PC-3 (cell line): ENCODE results near the gene DBR1. TPM values are rescaled to one million over a fixed set of nuclear protein-coding genes. Genes with fewer than 3 reads are reported as not detected.

Experiments used
- ATAC-seq: fragments of 200-7000 bp; cut with Tn5 transposase; 2 replicates; pipeline ENCODE4 v1.9.1; 2020; ENCODE audit warnings: mild to moderate bottlenecking, moderate library complexity
- BruUV-seq: library from RNA; stranded (reverse); fragments of 400-500 nt; replicated peaks from 2 replicates; lab custom pipeline; 2021; lab: Mats Ljungman, UMichigan
- CTCF ChIA-PET: fragments of 300-600 bp; sonication (Branson Sonifier 250); formaldehyde crosslinking; loops from one replicate; lab custom pipeline; 2022; ENCODE audit warnings: antibody characterized with exemption; lab: Charles Lee
- POLR2A ChIA-PET: fragments of 300-600 bp; sonication (Branson Sonifier 250); formaldehyde crosslinking; loops from one replicate; lab custom pipeline; 2022; ENCODE audit warnings: antibody characterized with exemption; ENCODE audit not compliant: unreplicated experiment; lab: Charles Lee
- DNase-seq: peaks from one replicate; pipeline ENCODE4 v3.0.0-alpha.2; 2015
- H2AFZ ChIP-seq: fragments of 300-600 bp; sonication (generic); 2 replicates; pipeline ENCODE4 v1.6.0; 2016; ENCODE audit warnings: antibody characterized with exemption, low read length
- H3F3A ChIP-seq: fragments of 300-600 bp; sonication (generic); one replicate; pipeline ENCODE4 v1.6.0; 2017; ENCODE audit warnings: antibody characterized with exemption, low read length, control low read depth, mild to moderate bottlenecking; ENCODE audit not compliant: unreplicated experiment
- H3K27ac ChIP-seq: fragments of 300-600 bp; sonication (generic); 2 replicates; pipeline ENCODE4 v1.5.1; 2016; ENCODE audit warnings: mild to moderate bottlenecking, low read length
- H3K27me3 ChIP-seq: fragments of 300-600 bp; sonication (generic); 2 replicates; pipeline ENCODE4 v1.6.1; 2016; ENCODE audit warnings: low read length, mixed read lengths
- H3K36me3 ChIP-seq: fragments of 300-600 bp; sonication (generic); 2 replicates; pipeline ENCODE4 v1.6.1; 2016; ENCODE audit warnings: low read depth, mixed run types, low read length, mixed read lengths
- H3K4me1 ChIP-seq: fragments of 300-600 bp; sonication (generic); 2 replicates; pipeline ENCODE4 v1.5.1; 2016; ENCODE audit warnings: low read length; ENCODE audit not compliant: insufficient read depth
- H3K4me2 ChIP-seq: fragments of 300-600 bp; sonication (generic); 2 replicates; pipeline ENCODE4 v1.6.0; 2016; ENCODE audit warnings: low read length
- H3K4me3 ChIP-seq: fragments of 300-600 bp; sonication (generic); 2 replicates; pipeline ENCODE4 v1.5.1; 2016; ENCODE audit warnings: mild to moderate bottlenecking, low read length, mixed read lengths
- H3K79me2 ChIP-seq: fragments of 300-600 bp; sonication (generic); 2 replicates; pipeline ENCODE4 v1.6.1; 2017; ENCODE audit warnings: low read length, mixed read lengths
- H3K9ac ChIP-seq: fragments of 300-600 bp; sonication (generic); 2 replicates; pipeline ENCODE4 v1.6.0; 2016; ENCODE audit warnings: mild to moderate bottlenecking, low read length
- H3K9me2 ChIP-seq: fragments of 300-600 bp; sonication (generic); replicated peaks from 2 replicates; pipeline ENCODE4 v1.6.1; 2016; ENCODE audit warnings: mixed run types, low read length, mixed read lengths
- H3K9me3 ChIP-seq: fragments of 300-600 bp; sonication (generic); 2 replicates; pipeline ENCODE4 v1.6.1; 2016; ENCODE audit warnings: low read length, mixed read lengths
- H4K20me1 ChIP-seq: fragments of 300-600 bp; sonication (generic); 2 replicates; pipeline ENCODE4 v1.6.1; 2016; ENCODE audit warnings: low read length, mixed read lengths
- EZH2 ChIP-seq: fragments of 300-600 bp; sonication (generic); IDR thresholded peaks from one replicate; pipeline ENCODE4 v1.6.1; 2017; ENCODE audit warnings: antibody characterized with exemption, mild to moderate bottlenecking, low read length; ENCODE audit not compliant: unreplicated experiment
- EZH2phosphoT487 ChIP-seq: fragments of 300-600 bp; sonication (generic); IDR thresholded peaks from 2 replicates; pipeline ENCODE4 v1.6.1; 2018; ENCODE audit warnings: mild to moderate bottlenecking, antibody characterized with exemption, low read length, borderline replicate concordance
- intact Hi-C: fragments of 100-400 bp; cut with micrococcal nuclease; formaldehyde crosslinking; loops from 2 replicates; pipeline ENCODE4 v1.9.0; 2023
- total RNA-seq: library from RNA; depleted of rRNA; stranded (reverse); fragments of >200 nt; gene quantifications from 2 replicates; pipeline ENCODE4 v1.2.3, GENCODE V29; 2014
- TF ChIP-seq, protein P1 (sequence below): fragments of 300-600 bp; sonication (generic); conservative IDR thresholded peaks from 2 replicates; pipeline ENCODE4 v1.5.1; 2017; ENCODE audit warnings: antibody characterized with exemption, low read depth, mild to moderate bottlenecking, low read length

Gene DBR1
- total RNA-seq, 1 experiment from 2014 or later, result 14.0 TPM

DNA sequence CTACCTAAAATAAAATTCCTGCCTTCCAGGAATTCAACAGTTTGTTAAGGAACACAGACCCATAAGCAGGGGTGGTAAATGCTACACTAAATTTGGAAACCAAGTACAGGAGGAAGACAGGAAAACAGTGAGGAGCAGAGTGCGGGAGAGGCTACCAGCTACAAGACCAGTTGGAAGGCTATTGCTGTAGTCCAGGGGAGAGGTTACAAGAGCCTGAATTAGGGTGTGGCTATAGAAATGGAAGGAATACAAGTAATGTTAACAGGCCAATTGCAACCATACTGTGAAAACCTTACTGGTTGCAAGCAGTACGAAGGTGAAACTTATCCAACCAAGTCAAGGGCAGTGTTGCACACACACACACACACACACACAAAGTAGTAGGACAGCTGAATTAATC, 11.5 kb upstream of the DBR1 start:
- no TSS peak for BruUV-seq
- H3K27me3 ChIP-seq, result no peaks in the 10 kb centered on the region
- peaks cover 14% of the 10 kb centered on the region; the same call in 1 of the 2 replicates for H4K20me1 ChIP-seq
- H3K4me3 ChIP-seq, result peak overlapping the region; percentile 81
- H3K9me2 ChIP-seq, result no peaks in the 10 kb centered on the region
- ATAC-seq (peak; percentile 25), DNase-seq (peak; percentile 48)
- no peaks in the 10 kb centered on the region for H3F3A ChIP-seq
- H3K36me3 ChIP-seq, result no peaks in the 10 kb centered on the region
- peaks cover 39% of the 10 kb centered on the region for H3K79me2 ChIP-seq
- H3K27ac ChIP-seq, result no peak overlapping the region
- ChIA-PET CTCF (no interaction called here), POLR2A (no interaction called here)
- peak overlapping the region; percentile 99 for H2AFZ ChIP-seq
- H3K4me2 ChIP-seq, result peak overlapping the region; percentile 93
- TF ChIP-seq EZH2phosphoT487 (no peak), EZH2 (no peak)
- TF ChIP-seq, protein P1, sequence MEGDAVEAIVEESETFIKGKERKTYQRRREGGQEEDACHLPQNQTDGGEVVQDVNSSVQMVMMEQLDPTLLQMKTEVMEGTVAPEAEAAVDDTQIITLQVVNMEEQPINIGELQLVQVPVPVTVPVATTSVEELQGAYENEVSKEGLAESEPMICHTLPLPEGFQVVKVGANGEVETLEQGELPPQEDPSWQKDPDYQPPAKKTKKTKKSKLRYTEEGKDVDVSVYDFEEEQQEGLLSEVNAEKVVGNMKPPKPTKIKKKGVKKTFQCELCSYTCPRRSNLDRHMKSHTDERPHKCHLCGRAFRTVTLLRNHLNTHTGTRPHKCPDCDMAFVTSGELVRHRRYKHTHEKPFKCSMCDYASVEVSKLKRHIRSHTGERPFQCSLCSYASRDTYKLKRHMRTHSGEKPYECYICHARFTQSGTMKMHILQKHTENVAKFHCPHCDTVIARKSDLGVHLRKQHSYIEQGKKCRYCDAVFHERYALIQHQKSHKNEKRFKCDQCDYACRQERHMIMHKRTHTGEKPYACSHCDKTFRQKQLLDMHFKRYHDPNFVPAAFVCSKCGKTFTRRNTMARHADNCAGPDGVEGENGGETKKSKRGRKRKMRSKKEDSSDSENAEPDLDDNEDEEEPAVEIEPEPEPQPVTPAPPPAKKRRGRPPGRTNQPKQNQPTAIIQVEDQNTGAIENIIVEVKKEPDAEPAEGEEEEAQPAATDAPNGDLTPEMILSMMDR, result no peak
- peak overlapping the region; percentile 97; the same call in 1 of the 2 replicates for H3K9ac ChIP-seq
- intact Hi-C loops, result loop anchor here (2.0 kb wide), 1 partner anchor 55 kb away; no protein-coding TSS in a partner anchor
- no peaks in the 10 kb centered on the region for H3K9me3 ChIP-seq
- peaks cover 35% of the 10 kb centered on the region for H3K4me1 ChIP-seq

DNA sequence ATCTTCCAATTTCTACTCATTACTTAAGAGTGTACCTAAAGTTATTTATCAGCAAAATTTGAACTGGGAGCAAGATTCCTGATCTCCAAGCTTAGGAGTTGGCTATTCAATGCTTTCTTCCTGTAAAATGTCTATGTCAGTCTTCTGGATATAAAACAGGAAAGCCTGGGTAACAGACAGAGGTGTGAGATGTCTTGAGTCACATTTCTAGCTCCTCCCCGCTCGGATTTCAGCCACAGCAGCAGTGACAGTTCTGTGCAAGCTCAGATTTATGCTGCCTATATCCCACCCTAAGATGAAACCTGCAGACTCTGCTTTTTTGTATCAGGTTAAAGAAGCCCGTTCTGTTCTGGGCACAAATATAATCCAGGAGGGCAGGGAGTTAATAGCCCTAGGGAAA, 10.3 kb upstream of the DBR1 start:
- no peak overlapping the region for H2AFZ ChIP-seq
- H3K9ac ChIP-seq, result no peak overlapping the region
- no peaks in the 10 kb centered on the region for H3K27me3 ChIP-seq
- no peaks in the 10 kb centered on the region for H3F3A ChIP-seq
- H3K27ac ChIP-seq, result no peak overlapping the region
- H3K4me1 ChIP-seq, result peaks cover 35% of the 10 kb centered on the region
- peaks cover 28% of the 10 kb centered on the region for H3K79me2 ChIP-seq
- BruUV-seq, result no TSS peak
- peak; percentile 48 for DNase-seq
- peaks cover 14% of the 10 kb centered on the region; the same call in 1 of the 2 replicates for H4K20me1 ChIP-seq
- intact Hi-C loops, result loop anchor here (5.0 kb wide), 1 partner anchor 232 kb away; no protein-coding TSS in a partner anchor
- no peak overlapping the region for H3K4me3 ChIP-seq
- ChIA-PET CTCF (no interaction called here), POLR2A (no interaction called here)
- ATAC-seq, result peak; percentile 20; the same call in 1 of the 2 replicates
- no peaks in the 10 kb centered on the region for H3K9me3 ChIP-seq
- H3K9me2 ChIP-seq, result no peaks in the 10 kb centered on the region
- no peaks in the 10 kb centered on the region for H3K36me3 ChIP-seq
- TF ChIP-seq, protein P1, result no peak
- TF ChIP-seq EZH2 (no peak), EZH2phosphoT487 (no peak)
- H3K4me2 ChIP-seq, result peak overlapping the region; percentile 24; the same call in 1 of the 2 replicates

DNA sequence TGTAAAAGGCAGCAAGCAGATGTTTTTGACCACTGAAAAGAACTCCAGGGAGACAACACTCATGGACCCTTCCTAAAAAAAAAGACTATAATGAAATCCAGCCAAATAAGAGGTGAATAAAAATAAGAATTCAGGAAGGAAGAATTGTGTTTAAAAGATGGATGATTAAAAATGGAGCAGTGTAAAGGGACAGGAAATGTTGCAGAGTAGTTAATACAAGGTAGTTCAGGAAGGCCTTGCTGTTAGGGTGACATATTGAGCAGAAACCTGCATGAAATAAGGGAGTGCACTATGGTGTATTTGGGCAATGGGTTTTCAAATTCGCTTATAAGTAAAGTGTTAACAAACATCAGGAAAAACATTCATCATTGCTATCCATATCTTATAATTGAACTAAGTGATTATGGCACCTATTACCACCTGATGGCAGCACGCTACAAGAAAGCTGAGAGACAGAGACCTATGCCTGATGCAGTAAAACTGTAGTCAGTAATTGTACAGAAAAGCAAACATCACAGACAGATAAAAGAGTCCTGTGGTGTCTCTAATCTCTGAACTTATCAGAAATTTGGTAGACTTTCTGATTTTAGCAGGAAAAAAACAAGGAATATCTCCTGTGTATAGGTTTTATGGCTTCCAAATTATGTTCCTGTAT, 5.8 kb upstream of the DBR1 start:
- Histone ChIP-seq H3K4me3 (no peak overlapping the region), H3F3A (no peaks in the 10 kb centered on the region), H3K4me1 (peaks cover 9% of the 10 kb centered on the region; the same call in 1 of the 2 replicates), H3K27ac (no peak overlapping the region), H3K79me2 (no peaks in the 10 kb centered on the region), H3K36me3 (no peaks in the 10 kb centered on the region), H2AFZ (no peak overlapping the region), H3K4me2 (no peak overlapping the region), H4K20me1 (no peaks in the 10 kb centered on the region), H3K9ac (no peak overlapping the region), H3K27me3 (no peaks in the 10 kb centered on the region), H3K9me2 (no peaks in the 10 kb centered on the region), H3K9me3 (no peaks in the 10 kb centered on the region)
- no TSS peak for BruUV-seq
- CTCF ChIA-PET, result interaction anchor here (1.1 kb wide), 1 partner anchor 104 kb away, joined by 4 read pairs; no protein-coding TSS in a partner anchor
- TF ChIP-seq EZH2phosphoT487 (no peak), EZH2 (no peak)
- TF ChIP-seq, protein P1, result peak; percentile 76
- DNase-seq (peak; percentile 59), ATAC-seq (peak; percentile 93)
- intact Hi-C loops, result loop anchor here (1.0 to 5.0 kb wide), 5 partner anchors 90 to 237 kb away; no protein-coding TSS in a partner anchor
- POLR2A ChIA-PET, result no interaction called here
